B cell (primary cell): ENCODE measurements around the gene TLR9. TPM values are rescaled to one million over a fixed set of nuclear protein-coding genes. Genes with fewer than 3 reads are reported as not detected.
A peak's percentile ranks its signal among the peaks of the same experiment; 100 is the strongest.

Source experiments
- ATAC-seq: fragments of 200-7000 bp; cut with Tn5 transposase; one replicate; pipeline ENCODE4 v1.10.0; 2021; ENCODE audit warnings: low read depth, mild to moderate bottlenecking, moderate number of reproducible peaks, moderate library complexity
- CTCF ChIA-PET: fragments of 350-600 bp; sonication (Branson Sonifier 250); formaldehyde crosslinking; loops from one replicate; lab custom pipeline; 2021; ENCODE audit warnings: antibody characterized with exemption, inconsistent platforms; lab: Charles Lee
- POLR2A ChIA-PET: fragments of 350-600 bp; sonication (Branson Sonifier 250); formaldehyde crosslinking; loops from one replicate; lab custom pipeline; 2021; ENCODE audit warnings: antibody characterized with exemption; lab: Charles Lee
- DNase-seq: peaks from one replicate; pipeline ENCODE4 v3.0.0; 2013
- H2AFZ ChIP-seq: 2 replicates; pipeline ENCODE4 v1.6.1; 2012; ENCODE audit warnings: mild to moderate bottlenecking, low read depth, low read length; ENCODE audit not compliant: insufficient read depth, poor library complexity, severe bottlenecking
- H3K27ac ChIP-seq, 2 donors: 1 replicate in 1 of 2; 2 replicates in 1 of 2; pipeline ENCODE4 v1.5.1; 2012 to 2013; ENCODE audit warnings: low read length in 2 of 2, mild to moderate bottlenecking in 2 of 2, moderate library complexity in 1 of 2
- H3K27me3 ChIP-seq, 4 experiments: fragments of 200-600 bp in 1 of 4; sonication (generic) in 1 of 4; replicated peaks in 1 of 4; 1 replicate in 2 of 4; 2 replicates in 2 of 4; pipeline versions ENCODE4 v1.6.1 to v1.7.0; 2013 to 2016; ENCODE audit warnings: low read length in 3 of 4, mild to moderate bottlenecking in 2 of 4, mixed read lengths in 1 of 4, moderate library complexity in 1 of 4; ENCODE audit not compliant: insufficient read depth in 4 of 4, control insufficient read depth in 3 of 4; ENCODE audit errors: control extremely low read depth in 1 of 4
- H3K36me3 ChIP-seq, 2 experiments: replicated peaks in 1 of 2; 1 replicate in 1 of 2; 2 replicates in 1 of 2; pipeline versions ENCODE4 v1.6.1 to v1.7.1; 2013; ENCODE audit warnings: low read length in 1 of 2; ENCODE audit not compliant: insufficient read depth in 2 of 2, control insufficient read depth in 1 of 2; ENCODE audit errors: control extremely low read depth in 1 of 2, extremely low read depth in 1 of 2
- H3K4me1 ChIP-seq, 2 donors: fragments of 200-600 bp in 1 of 2; sonication (generic) in 1 of 2; 1 replicate in 1 of 2; 2 replicates in 1 of 2; pipeline versions ENCODE4 v1.5.1 to v1.6.1; 2013 to 2017; ENCODE audit warnings: low read length in 2 of 2; ENCODE audit not compliant: control insufficient read depth in 2 of 2, insufficient read depth in 2 of 2
- H3K4me2 ChIP-seq: replicated peaks from 2 replicates; pipeline ENCODE3; 2012; ENCODE audit warnings: mild to moderate bottlenecking, low read depth, low read length; ENCODE audit not compliant: poor library complexity, severe bottlenecking
- H3K4me3 ChIP-seq, 5 experiments: fragments of 200-600 bp in 1 of 5; sonication (generic) in 1 of 5; 1 replicate in 3 of 5; 2 replicates in 2 of 5; pipeline versions ENCODE4 v1.5.1 to v1.7.0; 2011 to 2016; ENCODE audit warnings: low read length in 4 of 5, mild to moderate bottlenecking in 4 of 5, low read depth in 2 of 5, control low read depth in 1 of 5, moderate library complexity in 1 of 5; ENCODE audit not compliant: insufficient read depth in 1 of 5; ENCODE audit errors: control extremely low read depth in 1 of 5, extremely low read depth in 1 of 5
- H3K79me2 ChIP-seq: fragments of 200-600 bp; sonication (generic); one replicate; pipeline ENCODE4 v1.6.0; 2016; ENCODE audit warnings: low read length; ENCODE audit not compliant: control insufficient read depth, insufficient read depth
- H3K9ac ChIP-seq: fragments of 200-600 bp; sonication (generic); 2 replicates; pipeline ENCODE4 v1.6.1; 2017; ENCODE audit warnings: mild to moderate bottlenecking, low read length, moderate library complexity
- H3K9me3 ChIP-seq, 3 donors: one replicate each; pipeline versions ENCODE4 v1.6.1 to v1.7.1; 2013; ENCODE audit warnings: low read length in 2 of 3; ENCODE audit not compliant: control insufficient read depth in 2 of 3, insufficient read depth in 1 of 3; ENCODE audit errors: control extremely low read depth in 1 of 3
- H4K20me1 ChIP-seq: 2 replicates; pipeline ENCODE4 v1.6.0; 2012; ENCODE audit warnings: mild to moderate bottlenecking, low read length; ENCODE audit not compliant: insufficient read depth, control insufficient read depth, poor library complexity, severe bottlenecking
- H3K27ac Mint-ChIP-seq: one replicate; pipeline ENCODE4 v1.8.0; 2021; ENCODE audit warnings: mixed read lengths
- H3K27me3 Mint-ChIP-seq: one replicate; pipeline ENCODE4 v1.8.0; 2021; ENCODE audit warnings: mixed read lengths
- H3K4me1 Mint-ChIP-seq: one replicate; pipeline ENCODE4 v1.8.0; 2021; ENCODE audit warnings: mixed read lengths
- H3K4me3 Mint-ChIP-seq: one replicate; pipeline ENCODE4 v1.8.0; 2021; ENCODE audit warnings: mixed read lengths
- H3K9me3 Mint-ChIP-seq: one replicate; pipeline ENCODE4 v1.8.0; 2022; ENCODE audit warnings: mixed read lengths; ENCODE audit not compliant: insufficient read depth
- CTCF ChIP-seq: fragments of 200-600 bp; IDR thresholded peaks from one replicate; pipeline ENCODE4 v1.8.0; 2022; ENCODE audit warnings: antibody characterized with exemption, mild to moderate bottlenecking
- EZH2 ChIP-seq: IDR thresholded peaks from 2 replicates; pipeline ENCODE4 v1.6.1; 2012; ENCODE audit warnings: borderline replicate concordance, low read depth, mild to moderate bottlenecking, moderate library complexity, low read length; ENCODE audit not compliant: insufficient read depth, poor library complexity, severe bottlenecking
- WGBS: methylation state at CpG from one replicate; pipeline ENCODE4 v1.1.5; 2013; ENCODE audit warnings: missing lambda C conversion rate; ENCODE audit not compliant: insufficient coverage; 5-methylcytosine and 5-hydroxymethylcytosine counted together
- intact Hi-C: fragments of 100-400 bp; cut with micrococcal nuclease; formaldehyde crosslinking; loops from one replicate; pipeline ENCODE4 v1.10.0; 2022
- polyA plus RNA-seq: library from polyadenylated mRNA; depleted of rRNA; stranded (reverse); fragments of >200 nt; gene quantifications from 2 replicates; pipeline ENCODE4 v1.2.3, GENCODE V29; 2012
- total RNA-seq, 2 donors: library from RNA; stranded (reverse); fragments of 120-200 nt in 1 of 2; gene quantifications; 1 replicate in 1 of 2; 2 replicates in 1 of 2; pipeline versions ENCODE4 v1.2.3 to v1.2.4, GENCODE V29; 2013 to 2022

Gene TLR9
- total and polyA plus RNA-seq, 2 donors (not counting 1 experiment from before 2014, with no cell fraction given) = 3.7 to 21.0 TPM

- ChIA-PET CTCF (interaction anchor here (0.8 to 18.5 kb wide), 7 partner anchors 10 to 96 kb away, joined by 3 to 237 read pairs (median 4); partner anchors contain the start of genes TLR9 and WDR82), POLR2A (interaction anchor here (0.5 to 2.5 kb wide), 6 partner anchors 9 to 35 kb away, joined by 3 to 25 read pairs (median 8); partner anchors contain the start of genes TLR9 and WDR82)
- H3K79me2 ChIP-seq = peaks cover 15% of the 10 kb centered on the region
- intact Hi-C loops = no loop called here
- no peaks in the 10 kb centered on the region for H3K27me3 Mint-ChIP-seq
- peaks cover 46 to 55% of the 10 kb centered on the region in 2 donors for H3K4me1 ChIP-seq
- 37% methylated on average over 7 of the region's 9 CpGs for WGBS
- ATAC-seq (peak; percentile 19), DNase-seq (peak; percentile 61)
- no peaks in the 10 kb centered on the region for H3K9me3 Mint-ChIP-seq
- peak overlapping the region; percentile 92 for H3K4me2 ChIP-seq
- TF ChIP-seq EZH2 (no peak), CTCF (no peak)
- peak overlapping the region; percentile 87 for H3K4me3 Mint-ChIP-seq
- peak overlapping the region; percentile 96 for H3K27ac Mint-ChIP-seq
- H3K4me1 Mint-ChIP-seq = peaks cover 62% of the 10 kb centered on the region
- H3K36me3 ChIP-seq = peaks cover 0 to 10% of the 10 kb centered on the region in 2 experiments
- H3K9ac ChIP-seq = no peak overlapping the region
- no peak overlapping the region for H3K4me3 ChIP-seq
- H3K27ac ChIP-seq = peak overlapping the region; percentile 58 to 77
- H2AFZ ChIP-seq = peak overlapping the region; percentile 47
- no peaks in the 10 kb centered on the region for H3K9me3 ChIP-seq
- no peaks in the 10 kb centered on the region for H3K27me3 ChIP-seq
- no peaks in the 10 kb centered on the region for H4K20me1 ChIP-seq
Measured at GRCh38 chr3:52243791-52244628, 18.6 kb upstream of the TLR9 start.

- Mint-ChIP-seq H3K9me3 (no peaks in the 10 kb centered on the region), H3K27me3 (no peaks in the 10 kb centered on the region), H3K4me1 (peaks cover 68% of the 10 kb centered on the region), H3K4me3 (no peak overlapping the region), H3K27ac (no peak overlapping the region)
- ChIA-PET CTCF (interaction anchor here (1.9 to 18.5 kb wide), 4 partner anchors 11 to 97 kb away, joined by 7 to 237 read pairs (median 22); partner anchors contain the start of gene TLR9), POLR2A (interaction anchor here (0.6 kb wide), 1 partner anchor 35 kb away, joined by 3 read pairs; no protein-coding TSS in a partner anchor)
- H3K27ac ChIP-seq = no peak overlapping the region
- TF ChIP-seq EZH2 (no peak), CTCF (no peak)
- WGBS = 100% methylated on average over 1 of the region's 1 CpG
- peaks cover 34% of the 10 kb centered on the region for H3K79me2 ChIP-seq
- H2AFZ ChIP-seq = no peak overlapping the region
- no peaks in the 10 kb centered on the region for H3K36me3 ChIP-seq
- H3K4me1 ChIP-seq = peaks cover 59 to 66% of the 10 kb centered on the region in 2 donors
- H4K20me1 ChIP-seq = peaks cover 15% of the 10 kb centered on the region
- DNase-seq (no peak), ATAC-seq (no peak)
- no peaks in the 10 kb centered on the region for H3K27me3 ChIP-seq
- H3K4me2 ChIP-seq = no peak overlapping the region
- no peaks in the 10 kb centered on the region for H3K9me3 ChIP-seq
- no peak overlapping the region for H3K4me3 ChIP-seq
- intact Hi-C loops = no loop called here
- no peak overlapping the region for H3K9ac ChIP-seq
Measured at GRCh38 chr3:52242039-52242438, 16.6 kb upstream of the TLR9 start.
